ENCODE results near the gene HPSE.
A peak's percentile ranks its signal among the peaks of the same experiment; 100 is the strongest.
"Not testable (repeated sequence)": the region's sequence is repeated elsewhere in the genome, so short reads cannot be mapped to it uniquely, and the experiment has no call there.

Gene HPSE

GRCh38 chr4:83283181-83283580 lies 51.5 kb downstream of the HPSE start:
- no peak for DNase-seq (ENCODE audit: low read depth)

- DNase-seq (ENCODE audit: low read depth), result peak; percentile 44
Observed at GRCh38 chr4:83282049-83282535, 52.6 kb downstream of the HPSE start.

- no peak for DNase-seq (ENCODE audit: low read depth)
Observed at GRCh38 chr4:83281307-83281706, 53.3 kb downstream of the HPSE start.

GRCh38 chr4:83276299-83277040 lies 58.2 kb downstream of the HPSE start:
- DNase-seq (ENCODE audit: low read depth), result no peak

- not testable (repeated sequence) for DNase-seq (ENCODE audit: low read depth)
Observed at GRCh38 chr4:83273926-83274325, 60.7 kb downstream of the HPSE start.

- no peak for DNase-seq (ENCODE audit: low read depth)
Observed at GRCh38 chr4:83272900-83273299, 61.7 kb downstream of the HPSE start.

- no peak for DNase-seq (ENCODE audit: low read depth)
Observed at GRCh38 chr4:83269256-83269655, 65.4 kb downstream of the HPSE start.

GRCh38 chr4:83268491-83268890 lies 66.2 kb downstream of the HPSE start:
- DNase-seq (ENCODE audit: low read depth), result no peak

- no peak for DNase-seq (ENCODE audit: low read depth)
Observed at GRCh38 chr4:83267830-83268475, 66.7 kb downstream of the HPSE start.

GRCh38 chr4:83267121-83267829 lies 67.4 kb downstream of the HPSE start:
- no peak for DNase-seq (ENCODE audit: low read depth)

- no peak for DNase-seq (ENCODE audit: low read depth)
Observed at GRCh38 chr4:83266689-83267088, 68.0 kb downstream of the HPSE start.

- no peak for DNase-seq (ENCODE audit: low read depth)
Observed at GRCh38 chr4:83263106-83263505, 71.5 kb downstream of the HPSE start.

- no peak for DNase-seq (ENCODE audit: low read depth)
Observed at GRCh38 chr4:83262682-83263081, 72.0 kb downstream of the HPSE start.

GRCh38 chr4:83261307-83261706 lies 73.3 kb downstream of the HPSE start:
- DNase-seq (ENCODE audit: low read depth), result no peak

- DNase-seq (ENCODE audit: low read depth), result no peak
Observed at GRCh38 chr4:83259586-83259985, 75.1 kb downstream of the HPSE start.

- DNase-seq (ENCODE audit: low read depth), result no peak
Observed at GRCh38 chr4:83258461-83258860, 76.2 kb downstream of the HPSE start.

- DNase-seq (ENCODE audit: low read depth), result no peak
Observed at GRCh38 chr4:83257811-83258210, 76.8 kb downstream of the HPSE start.

GRCh38 chr4:83255584-83255983 lies 79.1 kb downstream of the HPSE start:
- no peak for DNase-seq (ENCODE audit: low read depth)

- peak; percentile 62 for DNase-seq (ENCODE audit: low read depth)
Observed at GRCh38 chr4:83252782-83253405, 81.8 kb downstream of the HPSE start.

- DNase-seq (ENCODE audit: low read depth), result no peak
Observed at GRCh38 chr4:83251447-83251830, 83.2 kb downstream of the HPSE start.

- DNase-seq (ENCODE audit: low read depth), result no peak
Observed at GRCh38 chr4:83250687-83251446, 83.8 kb downstream of the HPSE start.

GRCh38 chr4:83248486-83248885 lies 86.2 kb downstream of the HPSE start:
- no peak for DNase-seq (ENCODE audit: low read depth)

Measured in stimulated activated CD4-positive, alpha-beta T cell treated with anti-CD3 and anti-CD28 coated beads, Interleukin-2, amount 100 ng/mL, for 4 hours (primary cell).